ENCODE measurements around the gene CCL8. TPM values are rescaled to one million over a fixed set of nuclear protein-coding genes. Genes with fewer than 3 reads are reported as not detected.
"Not testable (repeated sequence)": the region's sequence is repeated elsewhere in the genome, so short reads cannot be mapped to it uniquely, and the experiment has no call there.

CCL8 gene
- total RNA-seq, 1 donor from 2014 or later: not detected

GRCh38 chr17:34321964-34322363 is 2.7 kb downstream of the CCL8 start:
- H3K27me3 Mint-ChIP-seq (ENCODE audit: unreplicated experiment): peaks cover 28% of the 10 kb centered on the region
- peaks cover 13% of the 10 kb centered on the region for H3K9me3 Mint-ChIP-seq (ENCODE audit: unreplicated experiment)
- H3K4me1 Mint-ChIP-seq (ENCODE audit: unreplicated experiment): no peaks in the 10 kb centered on the region
- TF ChIP-seq CTCF (IDR thresholded peaks at IDR 0.05): no peak
- no peaks in the 10 kb centered on the region for H3K36me3 Mint-ChIP-seq (ENCODE audit: unreplicated experiment)
- H3K27ac Mint-ChIP-seq (ENCODE audit: unreplicated experiment): no peak overlapping the region
- DNase-seq (ENCODE audit: extremely low spot score, unreplicated experiment): no peak
- no peak overlapping the region for H3K4me3 Mint-ChIP-seq (ENCODE audit: unreplicated experiment)

GRCh38 chr17:34327580-34327979 is 8.3 kb downstream of the CCL8 start:
- not testable (repeated sequence) for DNase-seq (ENCODE audit: extremely low spot score, unreplicated experiment); H3K36me3 Mint-ChIP-seq (ENCODE audit: unreplicated experiment); H3K4me3 Mint-ChIP-seq (ENCODE audit: unreplicated experiment); H3K27ac Mint-ChIP-seq (ENCODE audit: unreplicated experiment); H3K4me1 Mint-ChIP-seq (ENCODE audit: unreplicated experiment)
- Mint-ChIP-seq H3K9me3 (ENCODE audit: unreplicated experiment) (peaks cover 13% of the 10 kb centered on the region), H3K27me3 (ENCODE audit: unreplicated experiment) (peaks cover 49% of the 10 kb centered on the region)

- H3K4me1 Mint-ChIP-seq (ENCODE audit: unreplicated experiment): no peaks in the 10 kb centered on the region
- H3K27ac Mint-ChIP-seq (ENCODE audit: unreplicated experiment): no peak overlapping the region
- H3K36me3 Mint-ChIP-seq (ENCODE audit: unreplicated experiment): no peaks in the 10 kb centered on the region
- H3K9me3 Mint-ChIP-seq (ENCODE audit: unreplicated experiment): no peaks in the 10 kb centered on the region
- DNase-seq (ENCODE audit: extremely low spot score, unreplicated experiment): no peak
- H3K4me3 Mint-ChIP-seq (ENCODE audit: unreplicated experiment): no peak overlapping the region
- H3K27me3 Mint-ChIP-seq (ENCODE audit: unreplicated experiment): peaks cover 47% of the 10 kb centered on the region
- no peak for TF ChIP-seq CTCF (IDR thresholded peaks at IDR 0.05)
Measured at GRCh38 chr17:34337701-34338100, 18.5 kb downstream of the CCL8 start.

GRCh38 chr17:34339138-34339770 is 20.0 kb downstream of the CCL8 start:
- no peak for TF ChIP-seq CTCF (IDR thresholded peaks at IDR 0.05)
- no peaks in the 10 kb centered on the region for H3K4me1 Mint-ChIP-seq (ENCODE audit: unreplicated experiment)
- no peak overlapping the region for H3K27ac Mint-ChIP-seq (ENCODE audit: unreplicated experiment)
- H3K9me3 Mint-ChIP-seq (ENCODE audit: unreplicated experiment): no peaks in the 10 kb centered on the region
- H3K27me3 Mint-ChIP-seq (ENCODE audit: unreplicated experiment): peaks cover 52% of the 10 kb centered on the region
- H3K36me3 Mint-ChIP-seq (ENCODE audit: unreplicated experiment): no peaks in the 10 kb centered on the region
- H3K4me3 Mint-ChIP-seq (ENCODE audit: unreplicated experiment): no peak overlapping the region
- DNase-seq (ENCODE audit: extremely low spot score, unreplicated experiment): no peak

GRCh38 chr17:34341916-34342315 is 22.7 kb downstream of the CCL8 start:
- H3K36me3 Mint-ChIP-seq (ENCODE audit: unreplicated experiment): no peaks in the 10 kb centered on the region
- TF ChIP-seq CTCF (IDR thresholded peaks at IDR 0.05): no peak
- H3K9me3 Mint-ChIP-seq (ENCODE audit: unreplicated experiment): no peaks in the 10 kb centered on the region

More at GRCh38 chr17:34341916-34342315, 22.7 kb downstream of the CCL8 start:
- Mint-ChIP-seq H3K27ac (ENCODE audit: unreplicated experiment) (no peak overlapping the region), H3K27me3 (ENCODE audit: unreplicated experiment) (peaks cover 40% of the 10 kb centered on the region), H3K4me3 (ENCODE audit: unreplicated experiment) (no peak overlapping the region), H3K4me1 (ENCODE audit: unreplicated experiment) (no peaks in the 10 kb centered on the region)
- no peak for DNase-seq (ENCODE audit: extremely low spot score, unreplicated experiment)
